IMR-90 (cell line): ENCODE data around the gene C3orf18. TPM values are rescaled to one million over a fixed set of nuclear protein-coding genes. Genes with fewer than 3 reads are reported as not detected.

Source experiments
- ATAC-seq: fragments of 200-7000 bp; cut with Tn5 transposase; 2 replicates; pipeline ENCODE4 v1.9.1; 2020; ENCODE audit warnings: low read depth, mild to moderate bottlenecking, moderate library complexity
- BruUV-seq: library from RNA; stranded (reverse); fragments of 400-500 nt; replicated peaks from 2 replicates; lab custom pipeline; 2021; lab: Mats Ljungman, UMichigan
- CTCF ChIA-PET: fragments of 300-600 bp; formaldehyde crosslinking; extraction: SDS; loops from one replicate; lab custom pipeline; 2021; ENCODE audit warnings: antibody characterized with exemption; lab: Yijun Ruan, JAX
- POLR2A ChIA-PET: fragments of 300-600 bp; sonication (Branson Sonifier 250); formaldehyde crosslinking; loops from one replicate; lab custom pipeline; 2022; ENCODE audit warnings: antibody characterized with exemption; ENCODE audit not compliant: unreplicated experiment; lab: Charles Lee
- DNase-seq: peaks from one replicate; pipeline ENCODE4 v3.0.0; 2013
- H2AFZ ChIP-seq: replicated peaks from 2 replicates; pipeline ENCODE3; 2013; ENCODE audit warnings: low read length, mild to moderate bottlenecking; ENCODE audit not compliant: poor library complexity
- H2AK5ac ChIP-seq: 2 replicates; pipeline ENCODE4 v1.6.1; 2013; ENCODE audit warnings: low read depth, low read length, inconsistent platforms
- H2AK9ac ChIP-seq: replicated peaks from 2 replicates; pipeline ENCODE3; 2013; ENCODE audit warnings: mild to moderate bottlenecking, low read depth, low read length, moderate library complexity; ENCODE audit not compliant: poor library complexity
- H2BK120ac ChIP-seq: 2 replicates; pipeline ENCODE4 v1.6.1; 2013; ENCODE audit warnings: low read depth, low read length, inconsistent platforms
- H2BK15ac ChIP-seq: 3 replicates; pipeline ENCODE4 v1.6.1; 2013; ENCODE audit warnings: low read depth, low read length, inconsistent platforms
- H2BK20ac ChIP-seq: 2 replicates; pipeline ENCODE4 v1.6.1; 2013; ENCODE audit warnings: low read depth, mild to moderate bottlenecking, inconsistent platforms, low read length, moderate library complexity
- H2BK5ac ChIP-seq: 2 replicates; pipeline ENCODE4 v1.6.1; 2013; ENCODE audit warnings: mild to moderate bottlenecking, low read depth, low read length, inconsistent platforms; ENCODE audit not compliant: poor library complexity, severe bottlenecking
- H3K14ac ChIP-seq: replicated peaks from 2 replicates; pipeline ENCODE4 v1.6.1; 2013; ENCODE audit warnings: low read depth, low read length, inconsistent platforms
- H3K18ac ChIP-seq: 2 replicates; pipeline ENCODE4 v1.6.1; 2013; ENCODE audit warnings: low read depth, low read length, control low read depth
- H3K23ac ChIP-seq: 2 replicates; pipeline ENCODE4 v1.6.1; 2013; ENCODE audit warnings: low read depth, low read length, inconsistent platforms
- H3K27ac ChIP-seq: 2 replicates; pipeline ENCODE4 v1.5.1; 2013; ENCODE audit warnings: mild to moderate bottlenecking, control low read depth, low read length; ENCODE audit not compliant: insufficient read depth
- H3K27me3 ChIP-seq: 2 replicates; pipeline ENCODE4 v1.6.1; 2013; ENCODE audit warnings: low read length; ENCODE audit not compliant: control insufficient read depth, insufficient read depth
- H3K36me3 ChIP-seq: 2 replicates; pipeline ENCODE4 v1.6.1; 2013; ENCODE audit warnings: low read length, mixed read lengths; ENCODE audit not compliant: control insufficient read depth, insufficient read depth
- H3K4ac ChIP-seq: 2 replicates; pipeline ENCODE4 v1.6.1; 2013; ENCODE audit warnings: low read depth, low read length, inconsistent platforms
- H3K4me1 ChIP-seq: 2 replicates; pipeline ENCODE4 v1.6.1; 2013; ENCODE audit warnings: low read length, mixed read lengths; ENCODE audit not compliant: control insufficient read depth, insufficient read depth
- H3K4me2 ChIP-seq: 2 replicates; pipeline ENCODE4 v1.6.1; 2013; ENCODE audit warnings: low read depth, mild to moderate bottlenecking, control low read depth, low read length, moderate library complexity
- H3K4me3 ChIP-seq: 2 replicates; pipeline ENCODE4 v1.5.1; 2013; ENCODE audit warnings: low read depth, mild to moderate bottlenecking, control low read depth, low read length, moderate library complexity; ENCODE audit not compliant: insufficient read depth
- H3K56ac ChIP-seq: 2 replicates; pipeline ENCODE4 v1.6.1; 2013; ENCODE audit warnings: low read length, inconsistent platforms; ENCODE audit not compliant: insufficient read depth; ENCODE audit errors: extremely low read depth
- H3K79me1 ChIP-seq, 2 experiments: 2 replicates each; pipeline ENCODE4 v1.6.1; 2013; ENCODE audit warnings: low read length in 2 of 2, inconsistent platforms in 1 of 2, low read depth in 1 of 2
- H3K9ac ChIP-seq: 2 replicates; pipeline ENCODE4 v1.6.1; 2013; ENCODE audit warnings: low read depth, low read length, control low read depth
- H3K9me1 ChIP-seq: 2 replicates; pipeline ENCODE4 v1.6.1; 2013; ENCODE audit warnings: low read length, inconsistent platforms; ENCODE audit not compliant: insufficient read depth
- H3K9me3 ChIP-seq: 2 replicates; pipeline ENCODE4 v1.6.1; 2013; ENCODE audit warnings: low read length; ENCODE audit not compliant: control insufficient read depth, insufficient read depth
- H4K20me1 ChIP-seq: 2 replicates; pipeline ENCODE4 v1.6.1; 2013; ENCODE audit warnings: low read length, inconsistent platforms; ENCODE audit not compliant: insufficient read depth
- H4K5ac ChIP-seq: 2 replicates; pipeline ENCODE4 v1.6.1; 2013; ENCODE audit warnings: mild to moderate bottlenecking, low read depth, low read length, control low read depth
- H4K8ac ChIP-seq, 2 experiments: 2 replicates each; pipeline ENCODE4 v1.6.1; 2013; ENCODE audit warnings: low read depth in 2 of 2, low read length in 2 of 2, control low read depth in 1 of 2, inconsistent platforms in 1 of 2
- H4K91ac ChIP-seq: 2 replicates; pipeline ENCODE4 v1.6.1; 2013; ENCODE audit warnings: low read depth, low read length, inconsistent platforms; ENCODE audit not compliant: insufficient read depth
- BHLHE40 ChIP-seq: fragments of 150-350 bp; IDR thresholded peaks from 2 replicates; pipeline ENCODE4 v1.6.1; 2016; ENCODE audit warnings: mild to moderate bottlenecking, low read depth, low read length
- ELK1 ChIP-seq: fragments of 150-350 bp; IDR thresholded peaks from 2 replicates; pipeline ENCODE4 v1.6.1; 2016; ENCODE audit warnings: low read depth, mild to moderate bottlenecking, low read length, moderate library complexity, borderline replicate concordance
- FOS ChIP-seq: fragments of 150-350 bp; IDR thresholded peaks from 2 replicates; pipeline ENCODE4 v1.6.1; 2016; ENCODE audit warnings: low read depth, low read length
- MAFK ChIP-seq: IDR thresholded peaks from 2 replicates; pipeline ENCODE4 v1.6.1; 2012; ENCODE audit warnings: low read depth, low read length, improper control_type of control experiment
- MAZ ChIP-seq: IDR thresholded peaks from 2 replicates; pipeline ENCODE4 v1.6.1; 2012; ENCODE audit warnings: low read depth, mild to moderate bottlenecking, low read length, improper control_type of control experiment, moderate library complexity, borderline replicate concordance
- MXI1 ChIP-seq: IDR thresholded peaks from 2 replicates; pipeline ENCODE4 v1.6.1; 2012; ENCODE audit warnings: low read depth, mild to moderate bottlenecking, low read length, moderate library complexity, borderline replicate concordance
- NFE2L2 ChIP-seq: fragments of 150-350 bp; IDR thresholded peaks from 2 replicates; pipeline ENCODE4 v1.6.1; 2016; ENCODE audit warnings: low read depth, mild to moderate bottlenecking, low read length
- USF2 ChIP-seq: fragments of 150-350 bp; IDR thresholded peaks from 2 replicates; pipeline ENCODE4 v1.6.1; 2017; ENCODE audit warnings: mild to moderate bottlenecking, antibody characterized with exemption, low read length, low read depth
- WGBS, 2 experiments: methylation state at CpG; one replicate each; pipeline versions ENCODE4 v1.1.5 to v1.1.7; 2013; ENCODE audit warnings: missing lambda C conversion rate in 2 of 2; ENCODE audit not compliant: insufficient read length in 1 of 2; ENCODE audit errors: extremely low coverage in 2 of 2; 5-methylcytosine and 5-hydroxymethylcytosine counted together
- dilution Hi-C: fragments of 300-500 bp; cut with HindIII; formaldehyde crosslinking; loops from one replicate; pipeline ENCODE4 v1.14.3; 2018; ENCODE audit warnings: low sequenced_read_pairs; ENCODE audit not compliant: unreplicated experiment
- in situ Hi-C: fragments of 300-500 bp; cut with MboI; formaldehyde crosslinking; loops from 3 replicates; pipeline ENCODE4 v1.14.3; 2019; ENCODE audit warnings: low sequenced_read_pairs, inconsistent platforms, mixed read lengths
- intact Hi-C: fragments of 100-400 bp; cut with micrococcal nuclease; formaldehyde crosslinking; loops from 2 replicates; pipeline ENCODE4 v1.10.0; 2022
- polyA plus RNA-seq, 3 experiments: library from polyadenylated mRNA; depleted of rRNA; stranded (reverse); fragments of >200 nt; gene quantifications; 2 replicates each; pipeline ENCODE4 v1.2.3, GENCODE V29; 2012; ENCODE audit warnings: low replicate concordance in 1 of 3
- total RNA-seq: library from RNA; depleted of rRNA; stranded (reverse); fragments of >200 nt; gene quantifications from 2 replicates; pipeline ENCODE4 v1.2.3, GENCODE V29; 2012

Gene C3orf18
- total and polyA plus RNA-seq, 2 of the 4 experiments (the other 2 are of a cell fraction): 6.8 to 10.6 TPM

GRCh38 chr3:50557915-50558314 is 9.6 kb downstream of the C3orf18 start:
- Histone ChIP-seq H3K14ac (no peak overlapping the region), H3K23ac (no peak overlapping the region), H3K4ac (no peak overlapping the region), H3K79me1 (no peaks in the 10 kb centered on the region), H3K4me1 (no peaks in the 10 kb centered on the region), H3K56ac (no peak overlapping the region), H4K91ac (no peak overlapping the region), H2AFZ (no peak overlapping the region), H4K20me1 (no peaks in the 10 kb centered on the region), H3K9ac (no peak overlapping the region), H2BK15ac (no peak overlapping the region), H2AK5ac (no peak overlapping the region), H2BK5ac (no peak overlapping the region), H2BK20ac (no peak overlapping the region), H3K9me1 (0 out of 2 replicates have a peak, but pooled peaks cover 5% of the 10 kb centered on the region), H3K4me3 (no peak overlapping the region), H3K27me3 (peaks cover 19% of the 10 kb centered on the region), H3K36me3 (no peaks in the 10 kb centered on the region), H4K8ac (no peak overlapping the region), H3K18ac (no peak overlapping the region), H3K4me2 (no peak overlapping the region), H2AK9ac (no peak overlapping the region), H4K5ac (no peak overlapping the region), H2BK120ac (no peak overlapping the region), H3K9me3 (no peaks in the 10 kb centered on the region), H3K27ac (no peak overlapping the region)
- ATAC-seq: peak; percentile 10; the same call in 1 of the 2 replicates
- intact Hi-C loops: no loop called here
- WGBS, 2 experiments: no CpG with 5 or more reads among the region's 7 CpGs
- no peak for TF ChIP-seq FOS
- no peak for TF ChIP-seq NFE2L2
- TF ChIP-seq ELK1: no peak
- no peak for TF ChIP-seq USF2
- no peak for TF ChIP-seq MAZ
- TF ChIP-seq MXI1: no peak
- TF ChIP-seq MAFK: no peak
- no peak for TF ChIP-seq BHLHE40
- dilution Hi-C loops: no loop called here
- in situ Hi-C loops: no loop called here
- BruUV-seq: no TSS peak
- DNase-seq: no peak
- ChIA-PET CTCF (no interaction called here), POLR2A (no interaction called here)
